ENCODE measurements around the gene RAB3IL1. TPM values are rescaled to one million over a fixed set of nuclear protein-coding genes. Genes with fewer than 3 reads are reported as not detected.

RAB3IL1 gene
- total and polyA plus RNA-seq, 2 of the 13 experiments (the other 11 are each of a cell fraction or from before 2014, with no cell fraction given) = 1.2 to 2.0 TPM

- TF ChIP-seq HINFP (CRISPR knock-in tag; IDR thresholded peaks at IDR 0.05; ENCODE audit: low read depth) = no peak
- peak; percentile 27; the same call in 1 of the 2 replicates for TF ChIP-seq IKZF5 (CRISPR knock-in tag; IDR thresholded peaks at IDR 0.05)
- no peak for TF ChIP-seq ZBTB37 (CRISPR knock-in tag; IDR thresholded peaks at IDR 0.05)
- TF ChIP-seq PAF1 (CRISPR knock-in tag; IDR thresholded peaks at IDR 0.05) = peak; percentile 26; the same call in 1 of the 2 replicates
- peak; percentile 11 for TF ChIP-seq AGO1 (IDR thresholded peaks at IDR 0.05; ENCODE audit: low read depth, low read length, poor library complexity, severe bottlenecking)
- peak; percentile 32; the same call in 1 of the 2 replicates for TF ChIP-seq CEBPB (IDR thresholded peaks at IDR 0.05; ENCODE audit: borderline replicate concordance, low read depth, low read length)
- 0 out of 2 replicates have a peak, but pooled peaks have one; percentile 60 for TF ChIP-seq SMAD3 (CRISPR knock-in tag; IDR thresholded peaks at IDR 0.05)
- 0 out of 2 replicates have a peak, but pooled peaks have one; percentile 7 for TF ChIP-seq HNF4G (IDR thresholded peaks at IDR 0.05; ENCODE audit: borderline replicate concordance, low read depth, low read length)
- TF ChIP-seq HNF4G (CRISPR knock-in tag; IDR thresholded peaks at IDR 0.05; ENCODE audit: borderline replicate concordance, low read depth) = no peak
- TF ChIP-seq ZNF616 (CRISPR knock-in tag; IDR thresholded peaks at IDR 0.05; ENCODE audit: low read depth) = no peak
- no peak; the same call in 1 of the 2 replicates for TF ChIP-seq ZBTB33 (CRISPR knock-in tag; IDR thresholded peaks at IDR 0.05)
- peak; percentile 31 for TF ChIP-seq ASH2L (IDR thresholded peaks at IDR 0.05; ENCODE audit: insufficient read length, low read depth, low read length)
- no peak for TF ChIP-seq ZNF770 (CRISPR knock-in tag; IDR thresholded peaks at IDR 0.05)
- TF ChIP-seq ZFP1 (CRISPR knock-in tag; IDR thresholded peaks at IDR 0.05) = 0 out of 2 replicates have a peak, but pooled peaks have one; percentile 23
- TF ChIP-seq POLR2AphosphoS2 (IDR thresholded peaks at IDR 0.05; ENCODE audit: low read depth, low read length) = peak; percentile 80; the same call in 1 of the 2 replicates
- TF ChIP-seq ZNF414 (CRISPR knock-in tag; IDR thresholded peaks at IDR 0.05) = 0 out of 2 replicates have a peak, but pooled peaks have one; percentile 58
These were observed 46.1 kb upstream of the RAB3IL1 start (continued) for GRCh38 chr11:61963282-61964057.
